Umbilical cord (tissue), 2 donors: ENCODE data around the gene PNMT. TPM values are rescaled to one million over a fixed set of nuclear protein-coding genes. Genes with fewer than 3 reads are reported as not detected.

Experiments
- DNase-seq: peaks from one replicate; pipeline ENCODE4 v3.0.0-alpha.2; 2015; ENCODE audit warnings: low spot score
- total RNA-seq: library from RNA; depleted of rRNA; stranded (reverse); fragments of >200 nt; gene quantifications from one replicate; pipeline ENCODE4 v1.2.3, GENCODE V29; 2014; ENCODE audit warnings: low replicate concordance; ENCODE audit not compliant: insufficient read depth

The PNMT gene
- total RNA-seq, 1 donor from 2014 or later = not detected

GRCh38 chr17:39653662-39654331 is 14.5 kb upstream of the PNMT start:
- no peak for DNase-seq

- DNase-seq = no peak
These were observed 13.1 kb upstream of the PNMT start for GRCh38 chr17:39655105-39655504.

- no peak for DNase-seq
These were observed 9.9 kb upstream of the PNMT start for GRCh38 chr17:39658346-39658745.

- no peak for DNase-seq
These were observed 9.5 kb upstream of the PNMT start for GRCh38 chr17:39658760-39659159.

- DNase-seq = no peak
These were observed 8.8 kb upstream of the PNMT start for GRCh38 chr17:39659279-39660010.

- DNase-seq = no peak
These were observed 8.3 kb upstream of the PNMT start for GRCh38 chr17:39660011-39660360.

GRCh38 chr17:39660397-39661385 is 7.6 kb upstream of the PNMT start:
- no peak for DNase-seq

GRCh38 chr17:39661744-39662541 is 6.3 kb upstream of the PNMT start:
- no peak for DNase-seq

GRCh38 chr17:39662551-39663339 is 5.5 kb upstream of the PNMT start:
- DNase-seq = no peak

GRCh38 chr17:39663340-39663687 is 4.9 kb upstream of the PNMT start:
- DNase-seq = no peak

GRCh38 chr17:39663688-39664580 is 4.3 kb upstream of the PNMT start:
- no peak for DNase-seq

GRCh38 chr17:39664581-39665561 is 3.4 kb upstream of the PNMT start, which contains the start of gene TCAP:
Gene TCAP (plus strand): TSS chr17:39665349. CDS start chr17:39665360, 11 bp downstream.
- DNase-seq = no peak

GRCh38 chr17:39665642-39666224 is 2.5 kb upstream of the PNMT start:
- DNase-seq = no peak

GRCh38 chr17:39666231-39666600 is 2.0 kb upstream of the PNMT start:
- no peak for DNase-seq

- no peak for DNase-seq
These were observed 1.5 kb upstream of the PNMT start for GRCh38 chr17:39666601-39667261.

- no peak for DNase-seq
These were observed 850 bp upstream of the PNMT start for GRCh38 chr17:39667262-39667944.
